HUES6 (cell line): ENCODE measurements around the gene RPL5.
"Not testable (repeated sequence)": the region's sequence is repeated elsewhere in the genome, so short reads cannot be mapped to it uniquely, and the experiment has no call there.

Experiments used
- H3K27ac ChIP-seq: 2 replicates; pipeline ENCODE4 v1.7.0; 2013; ENCODE audit warnings: low read depth, mild to moderate bottlenecking, low read length, inconsistent platforms
- H3K27me3 ChIP-seq: 2 replicates; pipeline ENCODE4 v1.6.1; 2013; ENCODE audit warnings: low read length; ENCODE audit not compliant: control insufficient read depth, insufficient read depth
- H3K36me3 ChIP-seq: 2 replicates; pipeline ENCODE4 v1.6.1; 2013; ENCODE audit warnings: low read length; ENCODE audit not compliant: control insufficient read depth, insufficient read depth
- H3K4me1 ChIP-seq: 2 replicates; pipeline ENCODE4 v1.6.1; 2013; ENCODE audit warnings: low read length; ENCODE audit not compliant: control insufficient read depth, insufficient read depth
- H3K4me3 ChIP-seq: 2 replicates; pipeline ENCODE4 v1.5.1; 2013; ENCODE audit warnings: low read depth, low read length
- H3K9ac ChIP-seq: one replicate; pipeline ENCODE4 v1.6.1; 2013; ENCODE audit warnings: mild to moderate bottlenecking, low read length
- H3K9me3 ChIP-seq: 2 replicates; pipeline ENCODE4 v1.6.1; 2013; ENCODE audit warnings: low read depth, low read length; ENCODE audit not compliant: control insufficient read depth, insufficient read depth

The RPL5 gene

DNA sequence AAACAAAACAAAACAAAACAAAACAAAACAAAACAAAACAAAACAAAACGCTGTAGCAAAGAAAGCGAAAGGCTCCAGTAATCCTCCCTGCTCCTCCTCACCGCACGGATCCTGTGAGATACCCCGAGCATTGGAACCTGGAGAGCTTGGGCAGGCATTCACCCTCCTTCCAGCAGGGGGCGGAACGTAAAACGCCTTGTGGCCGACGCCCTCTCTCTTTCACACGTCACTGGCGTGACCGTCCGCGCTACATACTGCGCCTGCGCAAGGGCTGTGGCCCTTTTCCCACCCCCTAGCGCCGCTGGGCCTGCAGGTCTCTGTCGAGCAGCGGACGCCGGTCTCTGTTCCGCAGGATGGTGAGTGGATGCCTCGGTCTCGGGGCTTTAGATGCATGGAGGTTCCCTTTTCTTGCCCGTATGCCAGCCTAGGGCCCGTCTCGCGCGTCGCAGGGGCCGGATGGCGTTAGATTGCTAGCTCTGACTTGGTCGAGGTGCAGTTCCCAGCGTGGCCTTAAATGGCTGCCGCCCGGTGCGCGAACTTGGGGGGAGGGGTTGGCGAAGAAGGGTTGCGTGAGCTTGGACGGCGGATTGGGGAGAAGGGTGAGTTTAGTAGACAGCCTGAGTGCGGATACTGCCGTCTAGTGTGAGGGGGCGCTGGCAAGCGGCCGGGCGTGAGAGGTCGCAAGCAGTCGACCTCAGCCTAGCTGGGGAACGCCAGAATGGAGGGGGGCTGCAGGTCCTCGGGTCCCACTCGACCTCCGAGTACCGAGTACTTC is at the start of gene RPL5:
RPL5 (plus strand) TSS at position 279 of the 775 bp plus-strand sequence; CDS start at position 354, 75 bp downstream.
- Histone ChIP-seq H3K36me3 (peaks cover 47% of the 10 kb centered on the region), H3K4me1 (peaks cover 7% of the 10 kb centered on the region), H3K27ac (peak within 1 kb of the TSS; percentile 94), H3K4me3 (peak within 1 kb of the TSS; percentile 91), H3K27me3 (no peaks in the 10 kb centered on the region), H3K9ac (peak within 1 kb of the TSS; percentile 97), H3K9me3 (no peaks in the 10 kb centered on the region)

DNA sequence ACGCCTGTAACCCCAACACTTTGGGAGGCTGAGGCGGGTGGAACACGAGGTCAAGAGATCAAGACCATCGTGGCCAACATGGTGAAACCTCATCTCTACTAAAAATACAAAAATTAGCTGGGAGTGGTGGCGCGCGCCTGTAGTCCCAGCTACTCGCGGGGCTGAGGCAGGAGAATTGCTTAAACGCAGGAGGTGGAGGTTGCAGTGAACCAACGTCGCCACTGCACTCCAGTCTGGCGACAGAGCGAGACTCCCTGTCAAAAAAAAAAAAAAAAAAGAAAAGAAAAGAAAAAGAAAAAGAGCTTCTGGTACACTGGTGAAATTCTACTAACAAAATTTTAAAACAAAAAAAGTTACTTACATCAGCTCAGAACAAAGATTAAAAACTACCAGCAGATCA is 48.3 kb upstream of the RPL5 start:
- H3K36me3 ChIP-seq, H3K27me3 ChIP-seq, H3K4me1 ChIP-seq, H3K27ac ChIP-seq, H3K9me3 ChIP-seq, H3K9ac ChIP-seq: not testable (repeated sequence)
- peak overlapping the region; percentile 94 for H3K4me3 ChIP-seq

GRCh38 chr1:92784021-92784638 is 47.7 kb upstream of the RPL5 start:
- Histone ChIP-seq H3K4me1 (no peaks in the 10 kb centered on the region; the same call in 1 of the 2 replicates), H3K9me3 (no peaks in the 10 kb centered on the region), H3K27me3 (0 out of 2 replicates have a peak, but pooled peaks cover 3% of the 10 kb centered on the region), H3K4me3 (peak overlapping the region; percentile 94), H3K9ac (peak overlapping the region; percentile 88), H3K27ac (no peak overlapping the region), H3K36me3 (no peaks in the 10 kb centered on the region)

DNA sequence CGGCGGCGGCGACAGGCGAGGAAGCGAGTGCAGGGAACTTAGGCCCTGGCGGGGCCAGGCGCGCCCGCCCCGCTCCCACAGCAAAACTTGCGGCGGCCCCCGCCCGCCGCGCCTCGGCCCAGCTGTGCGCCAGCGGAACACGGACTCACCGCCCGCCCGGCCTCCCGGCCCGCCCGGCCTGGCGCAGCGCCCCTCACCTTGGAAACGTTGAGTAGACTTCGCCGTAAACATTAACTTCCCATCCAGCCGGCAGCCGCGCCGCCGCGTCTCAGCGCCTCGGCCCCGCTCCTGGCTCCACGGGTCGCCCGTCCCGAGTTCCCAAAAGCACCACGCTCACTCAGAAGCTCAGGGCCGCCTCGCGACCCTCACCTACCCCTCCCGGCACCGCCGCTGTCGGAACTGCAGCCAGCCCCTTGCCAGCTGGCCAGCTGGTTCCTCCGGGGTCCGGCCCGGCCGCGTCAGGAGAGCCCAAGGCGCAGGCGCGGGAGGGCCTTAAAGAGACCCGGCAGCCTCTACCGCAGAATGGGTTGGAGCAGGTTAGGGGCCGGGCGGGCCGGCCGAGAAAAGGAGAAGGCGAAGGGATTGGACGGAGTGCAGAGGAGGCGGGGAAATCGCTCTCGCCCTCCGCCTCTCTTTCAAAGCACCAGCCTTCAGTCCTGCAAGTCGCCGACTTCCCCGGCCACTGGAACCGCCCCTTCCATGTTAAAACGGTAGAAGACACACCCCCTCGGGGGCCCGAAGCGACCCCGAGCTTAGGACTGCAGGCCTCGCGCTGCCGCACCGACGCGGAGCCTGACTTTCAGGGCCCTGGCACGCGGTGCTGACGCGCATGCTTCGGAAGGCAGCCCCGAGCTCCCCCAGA is 47.0 kb upstream of the RPL5 start, which contains the start of gene EVI5:
EVI5 (minus strand) TSS at position 470 of the 862 bp plus-strand sequence. CDS start 48,562 bp downstream, outside the sequence.
- Histone ChIP-seq H3K36me3 (no peaks in the 10 kb centered on the region), H3K4me3 (peak within 1 kb of the TSS; percentile 94), H3K27me3 (0 out of 2 replicates have a peak, but pooled peaks cover 3% of the 10 kb centered on the region), H3K9ac (peak within 1 kb of the TSS; percentile 88), H3K9me3 (no peaks in the 10 kb centered on the region), H3K27ac (peak within 1 kb of the TSS; percentile 60; the same call in 1 of the 2 replicates), H3K4me1 (no peaks in the 10 kb centered on the region; the same call in 1 of the 2 replicates)

GRCh38 chr1:92786111-92786901 is 45.5 kb upstream of the RPL5 start:
- 0 out of 2 replicates have a peak, but pooled peaks cover 3% of the 10 kb centered on the region for H3K27me3 ChIP-seq
- H3K4me1 ChIP-seq = peaks cover 2% of the 10 kb centered on the region
- H3K36me3 ChIP-seq = no peaks in the 10 kb centered on the region
- no peaks in the 10 kb centered on the region for H3K9me3 ChIP-seq
- H3K4me3 ChIP-seq = no peak overlapping the region
- no peak overlapping the region for H3K27ac ChIP-seq
- H3K9ac ChIP-seq = no peak overlapping the region

- H3K27me3 ChIP-seq = 0 out of 2 replicates have a peak, but pooled peaks cover 3% of the 10 kb centered on the region
- H3K27ac ChIP-seq = no peak overlapping the region
- H3K9ac ChIP-seq = no peak overlapping the region
- H3K36me3 ChIP-seq = no peaks in the 10 kb centered on the region
- H3K4me1 ChIP-seq = peaks cover 13% of the 10 kb centered on the region
- H3K4me3 ChIP-seq = no peak overlapping the region
- H3K9me3 ChIP-seq = no peaks in the 10 kb centered on the region
These were observed 41.8 kb upstream of the RPL5 start for GRCh38 chr1:92790081-92790480.

- Histone ChIP-seq H3K9ac (no peak overlapping the region), H3K36me3 (no peaks in the 10 kb centered on the region), H3K27me3 (0 out of 2 replicates have a peak, but pooled peaks cover 3% of the 10 kb centered on the region), H3K4me3 (no peak overlapping the region), H3K4me1 (peaks cover 13% of the 10 kb centered on the region), H3K9me3 (no peaks in the 10 kb centered on the region), H3K27ac (no peak overlapping the region)
These were observed 41.0 kb upstream of the RPL5 start for GRCh38 chr1:92790867-92791266.

DNA sequence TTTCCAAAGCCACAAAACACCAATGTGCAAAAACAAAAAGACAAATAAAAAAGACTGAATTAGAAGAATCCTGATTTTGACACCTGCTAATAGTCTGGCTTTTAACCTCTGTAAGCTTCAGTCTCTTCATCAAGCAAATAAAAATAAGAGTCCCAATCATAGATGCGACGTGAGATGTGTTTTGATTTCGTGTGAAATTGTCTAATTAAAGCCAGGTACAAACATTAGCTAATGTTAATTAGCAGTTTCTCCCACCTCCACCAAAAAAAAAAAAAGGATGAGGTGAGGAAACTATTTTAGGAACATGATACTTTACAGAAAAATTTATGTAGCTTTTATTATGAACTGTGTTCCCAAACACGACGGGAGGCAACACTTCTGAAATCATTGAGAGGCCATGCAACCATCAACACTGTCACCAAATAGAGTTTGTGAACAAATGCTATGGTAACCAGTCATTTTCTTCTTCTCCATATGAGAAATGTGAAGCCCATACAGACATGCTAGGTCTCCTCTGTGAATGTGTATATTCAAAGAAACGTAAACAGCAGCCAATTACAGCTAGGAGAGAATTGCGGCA is 40.3 kb upstream of the RPL5 start:
- Histone ChIP-seq H3K9ac (no peak overlapping the region), H3K36me3 (no peaks in the 10 kb centered on the region), H3K9me3 (no peaks in the 10 kb centered on the region), H3K4me3 (peak overlapping the region; percentile 18; the same call in 1 of the 2 replicates), H3K27ac (0 out of 2 replicates have a peak overlapping the region, but pooled peaks have one; percentile 11), H3K27me3 (0 out of 2 replicates have a peak, but pooled peaks cover under 1% of the 10 kb centered on the region), H3K4me1 (peaks cover 13% of the 10 kb centered on the region)

GRCh38 chr1:92792340-92792782 is 39.5 kb upstream of the RPL5 start:
- no peak overlapping the region for H3K4me3 ChIP-seq

DNA sequence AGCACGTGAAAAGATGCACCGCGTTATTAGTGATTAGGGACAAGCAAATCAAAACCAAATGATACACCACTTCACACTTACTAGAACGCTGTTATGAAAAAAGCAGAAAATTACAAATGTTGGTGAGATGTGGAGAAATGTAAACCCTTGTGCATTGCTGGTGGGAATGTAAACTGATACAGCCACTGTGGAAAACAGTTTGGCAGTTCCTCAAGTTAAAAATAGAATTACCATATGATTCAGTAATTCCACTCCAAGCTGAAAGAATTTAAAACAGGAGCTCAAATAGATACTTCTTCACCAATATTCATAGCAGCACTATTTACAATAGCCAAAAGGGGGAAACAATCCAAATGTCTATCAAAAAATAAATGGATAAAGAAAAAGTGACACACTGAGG is 36.7 kb upstream of the RPL5 start:
- Histone ChIP-seq H3K9ac (no peak overlapping the region), H3K9me3 (no peaks in the 10 kb centered on the region), H3K4me1 (peaks cover 13% of the 10 kb centered on the region), H3K27ac (no peak overlapping the region), H3K4me3 (no peak overlapping the region), H3K27me3 (no peaks in the 10 kb centered on the region), H3K36me3 (no peaks in the 10 kb centered on the region)

More at GRCh38 chr1:92792340-92792782, 39.5 kb upstream of the RPL5 start:
- Histone ChIP-seq H3K36me3 (no peaks in the 10 kb centered on the region), H3K9ac (no peak overlapping the region), H3K27ac (no peak overlapping the region), H3K9me3 (no peaks in the 10 kb centered on the region), H3K4me1 (peaks cover 13% of the 10 kb centered on the region), H3K27me3 (no peaks in the 10 kb centered on the region)
